Activated CD4-positive, alpha-beta T cell treated with anti-CD3 and anti-CD28 coated beads for 24 hours (primary cell): ENCODE results near the gene ATP6V1G1.
"Not testable (repeated sequence)": the region's sequence is repeated elsewhere in the genome, so short reads cannot be mapped to it uniquely, and the experiment has no call there.

ENCODE experiments used
- DNase-seq, 2 donors: peaks; one replicate each; pipeline ENCODE4 v3.0.0-alpha.2; 2020; ENCODE audit warnings: low read depth in 2 of 2

Gene ATP6V1G1

DNA sequence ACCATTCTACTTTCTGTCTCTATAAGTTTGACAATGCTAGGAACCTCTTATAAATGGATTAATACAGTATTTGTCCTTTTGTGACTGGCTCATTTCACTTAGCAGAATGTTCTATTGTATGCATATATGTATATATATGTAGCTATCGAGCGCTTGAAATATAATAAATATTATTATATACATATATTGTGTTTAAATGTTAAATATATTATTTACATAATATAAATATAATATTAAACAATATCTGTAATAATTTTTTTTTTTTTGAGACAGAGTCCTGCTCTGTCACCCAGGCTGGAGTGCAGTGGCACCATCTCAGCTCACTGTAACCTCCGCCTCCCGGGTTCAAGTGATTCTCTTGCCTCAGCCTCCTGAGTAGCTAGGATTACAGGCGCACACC, 9.4 kb upstream of the ATP6V1G1 start:
- DNase-seq, result not testable (repeated sequence)

DNA sequence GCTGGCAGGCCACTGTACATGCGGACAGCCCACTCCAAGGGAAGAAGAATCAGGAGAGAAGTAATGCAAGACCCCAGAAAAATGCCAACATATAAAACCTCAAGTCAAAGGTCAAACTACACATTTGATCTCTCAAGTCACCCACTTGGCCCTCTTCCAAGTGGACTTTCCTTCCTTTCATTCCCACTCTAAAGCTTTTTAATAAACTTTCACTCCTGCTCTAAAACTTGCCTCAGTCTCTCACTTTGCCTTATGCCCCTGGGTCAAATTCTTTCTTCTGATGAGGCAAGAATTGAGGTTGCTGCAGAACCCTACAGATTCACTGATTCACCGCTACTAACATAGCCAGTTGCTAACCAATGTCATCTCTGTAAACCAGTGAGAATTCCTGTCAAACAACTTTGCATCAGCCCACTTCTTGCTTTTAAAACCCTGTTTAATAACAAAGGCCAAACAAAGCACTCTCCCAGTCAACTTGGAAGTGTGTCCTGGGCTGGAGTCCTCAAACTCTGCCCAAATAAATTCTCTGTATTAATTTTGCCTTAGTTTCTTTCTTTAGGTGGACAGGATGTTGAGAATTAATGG, 6.9 kb upstream of the ATP6V1G1 start:
- DNase-seq, result no peak

DNA sequence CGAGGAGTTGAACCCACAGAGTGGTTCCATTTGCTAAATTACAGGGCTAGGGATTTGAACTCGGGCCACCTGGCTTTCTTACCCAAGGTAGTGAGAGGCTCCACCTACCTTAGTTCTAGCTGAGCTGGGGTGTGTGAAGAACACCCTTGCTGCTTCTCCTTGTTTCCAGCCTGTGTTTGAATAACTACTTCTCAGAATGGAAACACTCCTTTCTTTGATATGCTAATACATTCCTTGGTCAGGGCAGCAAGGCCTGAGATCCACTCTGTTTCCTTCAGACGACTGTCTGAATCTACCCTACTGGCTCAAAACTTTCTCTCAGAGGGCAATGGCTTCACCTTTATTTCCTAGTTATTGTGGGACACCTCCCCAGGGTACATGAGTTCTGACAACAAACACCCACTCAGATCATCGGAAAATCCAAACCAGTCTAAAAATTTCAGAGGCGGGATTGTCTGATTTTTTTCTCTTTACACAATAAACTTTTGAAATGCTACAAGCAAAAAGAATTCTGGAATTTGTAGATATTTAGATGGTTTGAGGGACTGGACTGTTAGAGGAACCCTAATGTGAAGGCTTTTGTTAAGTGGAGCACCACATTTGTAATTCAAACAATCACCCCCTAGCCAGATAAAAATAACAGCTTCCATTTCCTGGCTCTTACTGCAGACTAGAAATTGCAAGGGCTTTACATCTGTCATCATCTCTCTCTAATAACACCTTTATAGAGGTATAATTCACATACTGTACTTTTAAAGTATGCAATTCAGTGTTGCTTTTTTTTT, 4.0 kb upstream of the ATP6V1G1 start:
- DNase-seq, result no peak

DNA sequence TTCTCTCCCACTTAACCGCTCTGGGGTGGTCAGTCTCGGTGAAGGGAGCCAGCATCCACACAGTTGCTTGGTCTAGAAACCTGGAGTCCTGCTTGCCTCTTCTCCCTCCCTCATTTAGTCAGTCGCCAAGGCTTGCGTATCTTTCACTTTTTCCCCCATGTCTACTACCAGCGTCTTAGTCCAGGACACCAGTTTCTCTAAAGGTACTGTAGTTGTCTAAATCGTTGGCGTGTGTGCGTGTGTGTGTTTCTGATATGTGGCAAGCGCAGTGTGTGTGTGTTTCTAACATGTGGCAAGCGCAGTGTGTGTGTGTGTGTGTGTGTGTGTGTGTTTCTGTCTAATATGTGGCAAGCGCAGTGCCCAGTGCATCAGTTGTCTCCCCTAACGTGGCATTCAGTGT, 641 bp downstream of the ATP6V1G1 start:
- peak in 1 of 2 donors; percentile 9 for DNase-seq

DNA sequence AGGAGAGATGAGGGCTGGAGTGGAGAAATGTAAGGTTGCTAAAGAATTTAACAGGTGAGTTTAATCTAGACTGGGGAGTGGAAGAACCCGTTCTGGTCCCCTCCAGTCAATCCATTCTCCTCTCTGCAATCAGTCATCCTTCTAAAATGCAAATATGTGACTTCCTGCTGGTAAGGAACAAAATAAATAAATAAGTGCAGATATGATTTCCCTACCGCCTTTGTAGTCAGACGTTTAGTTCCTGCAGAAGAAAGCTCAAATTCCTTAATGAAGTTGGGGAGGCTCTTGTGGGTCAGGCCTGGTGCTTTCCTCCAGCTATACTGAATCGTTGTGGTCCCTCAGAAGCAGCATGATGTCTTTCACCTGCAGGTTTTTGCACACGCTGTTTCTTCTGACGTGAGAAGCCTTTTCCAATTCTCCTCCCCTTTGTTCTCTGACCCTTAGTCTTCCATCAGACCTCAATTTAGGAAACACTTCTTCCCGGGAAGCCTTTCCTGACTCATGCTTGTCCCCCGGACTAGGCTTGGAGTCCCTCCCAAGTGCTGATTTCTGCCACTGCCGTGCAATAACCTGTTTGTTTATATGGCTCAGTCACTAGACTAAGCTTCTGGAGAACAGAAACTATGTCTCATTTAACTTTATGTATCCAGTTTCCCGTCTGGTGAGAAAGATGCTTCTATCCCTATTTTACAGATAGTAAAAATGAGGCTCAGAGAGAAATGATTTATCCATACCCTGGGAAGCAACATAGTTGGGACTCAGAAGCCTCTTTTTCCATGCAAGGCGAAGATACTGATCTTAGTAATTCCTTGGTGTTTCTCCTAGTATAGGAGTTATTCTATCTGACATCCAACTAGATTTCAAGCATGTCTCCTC, 1.3 kb downstream of the ATP6V1G1 start:
- DNase-seq, result no peak

DNA sequence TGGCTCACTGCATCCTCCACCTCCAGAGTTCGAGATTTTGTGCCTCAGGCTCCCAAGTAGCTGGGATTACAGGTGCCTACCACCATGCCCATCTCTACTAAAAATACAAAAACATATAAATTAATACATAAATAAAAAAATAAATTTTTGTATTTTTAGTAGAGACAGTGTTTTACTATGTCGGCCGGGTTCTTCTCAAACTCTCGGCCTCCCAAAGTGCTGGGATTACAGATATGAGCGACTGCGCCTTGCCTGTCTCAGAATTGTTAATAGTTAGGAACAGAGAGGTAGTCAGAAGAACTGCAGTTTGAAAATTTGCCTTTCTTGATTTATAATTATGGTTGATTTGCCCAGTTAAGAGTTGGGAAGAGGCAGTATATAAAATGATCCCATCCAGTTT, 2.8 kb downstream of the ATP6V1G1 start:
- DNase-seq, result no peak

DNA sequence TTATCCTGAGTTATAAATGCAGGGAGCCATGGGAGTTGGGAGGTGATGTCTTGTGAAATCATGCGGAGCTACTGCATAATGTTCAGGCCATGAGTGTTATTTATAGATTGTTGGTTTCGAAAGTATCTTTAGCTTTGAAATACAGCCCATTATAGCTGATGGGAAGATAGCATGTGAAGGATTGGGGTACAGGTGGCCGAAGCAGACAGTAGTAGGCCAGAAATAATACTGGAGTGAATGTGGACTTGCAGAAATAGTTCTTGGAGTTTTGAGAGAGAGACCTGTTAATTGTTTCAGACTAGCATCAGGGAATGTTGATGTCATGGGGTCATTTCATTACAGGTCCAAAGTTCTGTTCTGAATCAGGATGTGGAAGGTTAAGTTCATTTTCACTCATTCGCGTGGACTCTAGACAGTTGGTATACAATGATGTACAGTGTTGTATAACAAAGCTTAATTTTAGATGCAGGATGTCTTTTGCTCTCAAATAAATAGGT, 3.8 kb downstream of the ATP6V1G1 start:
- DNase-seq, result no peak

DNA sequence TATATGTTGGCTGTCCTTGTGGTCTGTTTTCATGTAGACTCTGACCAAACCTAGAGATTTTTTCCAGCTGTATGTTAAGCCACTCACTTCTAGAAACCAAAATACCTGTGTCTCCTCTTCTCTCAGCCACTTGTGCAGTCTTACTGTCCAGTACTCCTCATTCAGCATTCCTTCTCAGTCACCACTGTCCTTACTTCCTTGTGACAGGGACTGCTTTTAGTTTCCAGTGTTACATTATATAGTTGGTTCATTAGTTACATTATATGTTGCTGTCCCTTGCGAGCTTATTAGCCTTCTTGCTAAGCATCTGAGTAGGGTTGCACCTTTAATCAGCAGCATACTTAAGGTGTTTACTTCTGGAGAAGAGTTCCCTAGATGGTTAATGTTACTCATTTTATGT, 4.3 kb downstream of the ATP6V1G1 start:
- no peak for DNase-seq

DNA sequence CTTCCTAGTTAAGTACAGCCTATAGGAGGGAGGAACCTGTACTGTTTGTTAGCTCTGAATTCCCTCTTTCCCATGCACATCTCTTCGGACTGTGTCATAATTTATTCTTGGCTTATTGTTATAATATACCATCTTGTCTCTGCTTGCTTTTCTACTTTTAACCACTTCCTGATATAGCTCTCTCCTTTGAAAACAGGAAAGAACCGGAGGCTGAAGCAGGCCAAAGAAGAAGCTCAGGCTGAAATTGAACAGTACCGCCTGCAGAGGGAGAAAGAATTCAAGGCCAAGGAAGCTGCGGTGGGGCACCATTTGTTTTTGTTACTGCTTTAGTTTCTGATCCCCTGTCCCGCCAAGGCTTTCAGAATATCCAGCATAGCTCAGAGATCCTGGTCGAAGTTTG, 4.8 kb downstream of the ATP6V1G1 start:
- no peak for DNase-seq

DNA sequence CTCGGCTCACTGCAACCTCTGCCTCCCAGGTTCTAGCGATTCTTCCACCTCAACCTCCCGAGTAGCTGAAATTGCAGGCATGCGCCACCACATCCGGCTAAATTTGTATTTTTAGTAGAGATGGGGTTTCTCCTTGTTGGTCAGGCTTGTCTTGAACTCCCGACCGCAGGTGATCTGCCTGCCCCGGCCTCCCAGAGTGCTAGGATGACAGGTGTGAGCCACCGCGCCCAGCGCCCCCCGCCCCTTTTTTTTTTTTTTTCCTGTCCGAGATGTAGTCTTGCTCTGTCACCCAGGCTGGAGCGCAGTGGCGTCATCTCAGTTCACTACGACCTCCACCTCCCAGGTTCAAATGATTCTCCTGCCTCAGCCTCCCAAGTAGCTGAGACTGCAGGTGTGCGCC, 6.6 kb downstream of the ATP6V1G1 start:
- no peak for DNase-seq

DNA sequence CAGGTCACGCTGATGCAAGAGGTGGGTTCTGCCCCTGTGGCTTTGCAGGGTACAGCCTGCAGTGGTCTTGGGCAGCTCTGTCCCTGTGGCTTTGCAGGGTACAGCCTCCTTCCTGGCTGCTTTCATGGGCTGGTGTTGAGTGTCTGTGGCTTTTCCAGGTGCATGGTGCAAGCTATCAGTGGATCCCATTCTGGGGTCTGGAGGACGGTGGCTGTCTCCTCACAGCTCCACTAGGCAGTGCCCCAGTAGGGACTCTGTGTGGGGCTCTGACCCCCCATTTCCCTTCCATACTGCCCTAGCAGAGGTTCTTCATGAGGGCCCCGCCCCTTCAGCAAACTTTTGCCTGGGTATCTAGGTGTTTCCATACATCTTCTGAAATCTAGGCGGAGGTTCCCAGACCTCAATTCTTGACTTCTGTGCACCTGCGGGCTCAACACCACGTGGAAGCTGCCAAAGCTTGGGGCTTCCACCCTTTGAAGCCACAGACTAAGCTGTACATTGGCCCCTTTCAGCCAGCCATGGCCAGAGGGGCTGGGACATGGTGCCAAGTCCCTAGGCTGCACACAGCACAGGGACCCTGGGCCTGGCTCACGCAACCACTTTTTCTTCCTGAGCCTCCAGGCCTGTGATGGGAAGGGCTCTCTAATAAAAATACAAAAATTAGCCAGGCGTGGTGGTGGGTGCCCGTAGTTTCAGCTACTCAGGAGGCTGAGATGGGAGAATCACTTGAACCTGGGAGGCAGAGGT, 13.1 kb downstream of the ATP6V1G1 start:
- not testable (repeated sequence) for DNase-seq

DNA sequence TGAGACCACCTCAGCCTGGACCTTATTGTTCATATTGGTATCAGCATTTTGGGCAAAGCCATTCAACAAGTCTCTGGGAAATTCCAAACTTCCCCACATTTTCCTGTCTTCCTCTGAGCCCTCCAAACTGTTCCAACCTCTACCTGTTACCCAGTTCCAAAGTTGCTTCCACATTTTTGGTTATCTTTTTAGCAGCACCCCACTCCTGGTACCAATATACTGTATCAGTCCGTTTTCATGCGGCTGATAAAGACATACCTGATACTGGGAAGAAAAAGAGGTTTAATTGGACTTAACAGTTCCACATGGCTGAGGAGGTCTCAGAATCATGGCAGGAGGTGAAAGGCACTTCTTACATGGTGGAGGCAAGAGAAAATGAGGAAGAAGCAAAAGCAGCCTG, 14.2 kb downstream of the ATP6V1G1 start:
- DNase-seq, result not testable (repeated sequence)

DNA sequence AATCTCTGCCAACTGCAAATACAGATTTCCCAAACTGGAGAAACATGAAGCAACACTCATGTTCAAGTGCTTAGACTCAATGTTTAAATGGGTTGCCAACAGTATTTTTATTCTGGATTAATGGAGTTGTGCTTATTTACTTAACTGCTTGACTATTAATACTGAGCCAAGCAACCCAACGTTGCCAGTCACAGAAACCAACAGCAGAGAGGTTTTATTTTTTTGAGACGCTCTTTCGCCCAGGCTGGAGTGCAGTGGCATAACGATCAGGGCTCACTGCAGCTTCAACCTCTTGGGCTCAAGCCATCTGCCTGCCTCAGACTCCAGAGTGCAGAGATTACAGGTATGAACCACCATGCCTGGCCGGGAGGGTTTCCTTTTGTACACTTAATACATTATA, 15.1 kb downstream of the ATP6V1G1 start:
- DNase-seq, result no peak

DNA sequence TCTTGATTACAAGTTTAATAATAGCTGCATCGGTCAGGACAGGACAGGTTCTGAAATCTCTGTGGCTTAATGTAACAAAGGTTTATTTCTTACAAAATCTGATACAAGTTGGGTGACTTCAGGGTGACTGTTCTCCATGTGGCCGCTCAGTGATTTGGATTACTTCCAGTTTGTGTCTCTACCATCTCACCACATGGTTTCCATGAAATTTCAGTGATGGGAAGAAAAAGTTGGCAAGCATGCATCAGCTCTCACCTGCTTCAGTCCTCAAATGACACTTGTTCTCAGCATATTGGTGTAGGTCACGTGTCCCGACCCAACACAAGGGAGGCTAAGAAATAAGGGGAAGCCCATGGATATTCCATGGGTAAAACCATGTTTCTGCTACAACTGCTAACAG, 15.7 kb downstream of the ATP6V1G1 start:
- no peak for DNase-seq

DNA sequence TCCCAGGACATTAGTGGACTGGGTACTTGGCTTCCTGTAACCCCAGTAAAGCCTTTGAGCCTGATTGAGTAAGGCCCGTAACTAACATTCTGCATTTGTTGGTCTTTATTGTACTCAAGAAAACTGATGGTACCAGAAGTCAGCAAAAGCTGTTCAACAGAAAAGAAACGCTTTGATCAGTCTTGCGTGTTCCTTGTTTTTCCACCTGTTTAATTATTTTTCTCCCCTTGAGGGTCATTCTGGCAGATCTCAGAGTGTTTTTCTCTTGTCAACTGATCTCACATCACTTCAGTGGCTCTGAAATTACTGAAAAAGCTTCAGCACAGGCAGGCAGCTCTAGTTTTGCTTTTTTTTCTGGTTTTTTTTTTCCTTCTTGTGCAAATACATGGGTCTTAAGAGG, 17.4 kb downstream of the ATP6V1G1 start:
- no peak for DNase-seq

DNA sequence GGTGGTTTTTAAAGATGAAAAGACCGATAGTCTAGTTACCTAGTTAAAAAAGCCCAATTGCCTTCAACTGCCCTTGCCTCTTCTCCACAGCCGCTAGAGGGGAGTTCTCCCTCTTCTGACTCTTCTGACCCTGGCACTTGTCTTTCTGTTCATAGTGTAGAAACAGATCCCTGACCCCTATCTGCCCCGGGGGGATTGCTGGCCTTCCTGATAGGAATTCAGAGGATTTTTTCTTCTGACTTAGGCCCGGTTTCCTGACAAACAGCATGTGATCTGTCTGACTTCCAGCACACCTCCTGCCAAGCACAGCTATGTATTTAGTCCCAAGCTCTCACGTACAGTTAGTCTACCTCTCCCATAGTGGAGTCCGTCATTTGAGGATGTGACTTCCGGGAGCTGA, 18.5 kb downstream of the ATP6V1G1 start:
- no peak for DNase-seq

DNA sequence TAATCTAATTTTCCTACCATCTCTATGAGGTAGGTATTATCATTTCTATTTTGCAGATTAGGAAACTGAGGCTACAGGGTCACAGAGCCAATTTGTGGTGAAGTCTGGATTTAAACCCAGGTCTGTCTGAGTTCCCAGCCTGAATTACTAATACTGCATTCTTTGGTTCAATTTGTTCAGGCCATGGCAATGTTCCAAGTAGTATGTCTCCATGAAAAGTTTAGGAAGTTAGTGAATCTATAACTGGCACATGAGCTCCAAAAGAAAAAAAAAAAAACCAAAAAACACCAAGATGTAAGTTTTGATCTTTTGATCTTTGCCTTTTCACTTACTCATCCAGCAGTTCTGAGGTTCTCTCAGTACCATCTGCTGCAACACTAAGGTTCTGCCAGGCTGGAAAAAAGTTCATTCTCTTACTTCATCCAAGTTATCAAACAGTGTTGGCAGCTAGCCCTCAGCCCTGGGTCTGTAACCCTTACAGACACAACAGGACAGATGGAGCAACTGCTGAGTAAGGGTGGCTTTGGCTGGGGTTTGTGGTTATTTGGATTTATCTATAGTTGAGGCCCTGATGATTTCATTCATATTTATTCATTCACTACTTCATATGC, 19.1 kb downstream of the ATP6V1G1 start:
- no peak for DNase-seq

DNA sequence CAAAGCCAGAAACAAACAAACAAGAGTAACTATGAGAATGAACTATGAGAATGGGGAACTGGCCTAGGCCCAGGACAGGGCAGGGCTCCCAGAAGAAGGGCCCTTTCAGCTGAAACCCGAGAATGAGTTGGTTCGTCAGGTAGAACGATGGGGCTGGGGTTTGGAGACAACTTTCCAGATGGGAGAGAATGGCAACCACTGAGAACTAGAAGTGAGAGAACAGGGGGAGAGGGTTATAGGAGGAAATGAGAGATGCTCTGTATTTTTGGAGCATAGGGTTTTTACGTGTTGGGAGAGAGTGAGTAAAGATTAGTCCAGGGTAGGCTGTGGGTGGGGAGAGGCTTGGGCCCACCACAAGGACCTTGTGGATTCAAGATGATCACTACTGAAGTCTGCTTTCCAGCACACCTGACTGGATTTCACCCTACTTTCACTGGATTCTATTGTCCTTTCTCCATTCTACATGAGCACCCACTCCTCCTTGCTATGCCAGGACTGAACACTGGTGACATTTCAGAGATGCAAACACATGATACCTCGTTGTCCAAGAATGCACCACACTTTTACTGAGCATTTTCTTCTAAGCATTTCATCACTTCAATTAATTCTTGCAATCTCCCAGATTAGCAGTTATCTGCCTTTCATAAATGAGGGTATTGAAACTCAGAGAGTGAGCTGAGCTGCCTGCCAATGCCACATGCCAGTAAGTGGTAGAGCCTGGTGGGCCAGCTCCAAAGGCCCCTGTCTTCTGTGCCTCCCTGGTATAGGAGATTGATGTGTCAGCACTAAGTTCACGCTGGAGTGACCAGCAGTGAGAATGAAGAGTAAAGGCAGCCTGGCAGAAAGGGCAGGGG, 20.3 kb downstream of the ATP6V1G1 start:
- DNase-seq, result no peak

DNA sequence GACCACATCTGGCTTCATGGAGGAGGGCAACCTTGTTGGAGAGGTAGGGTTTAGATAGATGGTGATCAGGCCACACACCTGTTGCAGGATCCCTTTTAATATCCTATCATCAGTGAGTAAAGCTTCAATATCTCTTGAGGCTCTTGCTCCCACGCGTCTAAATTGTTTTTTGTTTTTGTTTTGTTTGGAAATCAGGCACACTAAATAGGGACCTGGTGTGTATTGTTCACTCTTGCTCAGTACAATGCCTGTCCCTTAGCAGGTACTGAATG, 20.9 kb downstream of the ATP6V1G1 start:
- DNase-seq, result no peak

DNA sequence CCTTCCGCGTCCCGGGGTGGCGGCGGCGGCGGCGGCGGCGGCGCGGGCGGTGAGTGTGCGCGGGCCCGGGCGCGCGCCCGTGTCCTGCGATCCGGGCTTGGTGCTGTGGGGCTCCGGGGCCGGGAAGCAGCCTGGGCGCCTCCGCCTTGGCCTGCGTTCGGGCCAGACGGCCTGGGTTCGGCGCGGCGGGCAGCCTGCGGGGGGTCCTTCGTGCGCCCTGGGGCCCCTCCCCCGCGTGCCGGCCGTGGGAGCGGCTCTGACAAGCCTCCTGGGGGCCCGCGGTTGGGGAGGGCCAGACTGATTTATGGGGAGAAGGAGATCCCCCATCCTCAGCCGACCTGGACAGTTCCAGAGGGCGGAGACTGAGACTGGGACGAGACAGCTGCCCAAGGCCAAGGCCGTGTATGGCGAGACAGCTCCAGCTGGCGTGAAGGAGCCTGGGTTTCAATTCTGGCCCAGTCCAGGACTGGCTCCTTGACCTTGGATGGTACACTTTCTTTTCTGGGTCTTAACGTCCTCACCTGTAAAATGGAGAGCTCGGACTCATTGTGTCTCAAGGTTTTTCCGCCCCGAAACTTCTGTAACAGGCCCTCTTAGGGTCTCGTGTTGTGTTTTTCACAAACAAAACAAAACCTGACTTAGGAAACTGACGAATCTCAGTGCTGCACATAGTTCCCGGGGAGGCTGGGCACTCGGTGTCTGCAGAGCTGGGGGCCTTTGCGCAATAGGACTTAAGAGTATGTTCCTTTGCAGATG, 24.1 kb downstream of the ATP6V1G1 start:
- DNase-seq, result peak in 1 of 2 donors; percentile 21
